HG03571 (cell line): ENCODE results near the gene DCAF17.

Experiments
- ATAC-seq: cut with Tn5 transposase; IDR thresholded peaks from one replicate; pipeline ENCODE4 v1.9.1; 2021; ENCODE audit not compliant: unreplicated experiment

The DCAF17 gene

GRCh38 chr2:171434013-171434989, at the start of gene DCAF17:
Gene DCAF17, plus strand, starts transcription at chr2:171434226. Its CDS starts 352 bp downstream, at chr2:171434578.
- ATAC-seq: peak; percentile 90

GRCh38 chr2:171386627-171387026, 47.4 kb upstream of the DCAF17 start:
- no peak for ATAC-seq

DNA sequence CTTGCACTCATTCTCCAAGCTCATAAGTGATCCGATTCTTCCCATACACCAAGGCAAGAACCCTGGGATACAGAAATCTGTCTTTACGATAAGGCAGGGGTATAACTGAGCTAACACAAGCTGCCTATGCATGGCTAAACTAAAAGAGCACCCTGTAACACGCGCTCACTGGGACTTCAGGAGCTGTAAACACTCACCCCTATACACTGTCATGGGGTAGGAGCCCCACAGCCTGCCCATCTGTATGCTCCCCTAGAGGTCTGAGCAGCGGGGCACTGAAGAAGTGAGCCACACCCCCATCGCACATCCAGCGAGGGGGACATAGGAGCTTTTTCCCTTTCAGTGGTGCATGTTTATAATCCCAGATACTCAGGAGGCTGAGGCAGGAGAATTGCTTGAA, 47.0 kb upstream of the DCAF17 start:
- no peak for ATAC-seq

DNA sequence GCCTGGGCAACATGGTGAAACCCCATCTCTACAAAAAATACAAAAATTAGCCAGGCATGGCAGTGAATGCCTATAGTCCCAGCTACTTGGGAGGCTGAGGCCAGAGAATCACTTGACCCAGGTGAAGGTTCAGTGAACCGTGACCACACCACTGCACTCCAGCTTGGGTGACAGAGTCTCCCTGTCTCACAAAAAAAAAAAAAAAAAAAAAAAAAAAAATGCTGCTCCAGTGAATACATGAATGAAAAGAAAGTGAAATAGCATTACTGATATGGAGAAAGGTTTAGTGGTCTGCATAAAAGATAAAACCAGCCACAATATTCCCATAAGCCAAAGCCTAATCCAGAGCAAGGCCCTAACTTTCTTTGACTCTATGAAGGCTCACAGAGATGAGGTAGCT, 44.7 kb upstream of the DCAF17 start:
- ATAC-seq: no peak

- ATAC-seq: no peak
Observed at GRCh38 chr2:171389780-171390179, 44.2 kb upstream of the DCAF17 start.

DNA sequence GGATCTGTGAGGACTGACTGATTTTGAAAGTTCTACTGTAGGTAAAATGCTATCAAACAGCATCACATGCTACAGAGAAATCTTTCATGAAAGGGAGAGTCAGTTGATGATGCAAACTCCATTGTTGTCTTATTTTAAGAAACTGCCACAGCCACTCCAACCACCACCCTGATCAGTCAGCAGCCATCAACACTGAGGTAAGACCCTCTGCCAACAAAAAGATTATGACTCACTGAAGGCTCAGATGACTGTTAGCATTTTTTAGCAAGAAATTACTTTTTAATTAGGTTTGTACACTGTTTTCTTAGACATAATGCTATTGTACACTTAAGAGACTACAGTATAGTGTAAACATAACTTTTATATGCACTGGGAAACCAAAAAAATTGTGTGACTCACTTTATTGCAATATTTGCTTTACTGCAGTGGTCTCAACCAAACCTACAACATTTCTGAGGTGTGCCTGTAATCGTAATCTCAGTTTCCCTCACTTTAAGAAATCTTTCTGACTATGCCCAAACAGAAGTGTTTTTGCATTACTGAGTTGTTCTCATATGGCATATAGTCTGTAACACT, 43.0 kb upstream of the DCAF17 start:
- no peak for ATAC-seq

- no peak for ATAC-seq
Observed at GRCh38 chr2:171391532-171391931, 42.5 kb upstream of the DCAF17 start.

DNA sequence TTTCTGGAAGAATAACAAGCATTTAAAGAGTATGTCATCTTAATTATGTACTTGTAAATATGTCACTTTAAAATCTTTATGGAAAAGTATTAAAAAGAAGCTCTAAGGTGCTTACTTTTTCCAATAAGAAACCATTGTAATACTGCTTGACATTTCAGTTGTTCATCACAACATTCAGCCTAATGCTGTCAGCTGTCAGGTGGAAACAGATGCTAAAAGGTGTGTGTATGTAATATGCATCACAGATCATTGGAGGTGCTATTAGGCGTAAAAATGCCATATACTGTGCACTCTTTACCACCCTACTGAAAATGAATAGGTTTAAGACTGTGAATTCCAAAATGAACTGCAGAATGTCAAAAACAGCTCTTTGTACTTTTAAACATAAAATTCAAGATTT, 40.5 kb upstream of the DCAF17 start:
- no peak for ATAC-seq

DNA sequence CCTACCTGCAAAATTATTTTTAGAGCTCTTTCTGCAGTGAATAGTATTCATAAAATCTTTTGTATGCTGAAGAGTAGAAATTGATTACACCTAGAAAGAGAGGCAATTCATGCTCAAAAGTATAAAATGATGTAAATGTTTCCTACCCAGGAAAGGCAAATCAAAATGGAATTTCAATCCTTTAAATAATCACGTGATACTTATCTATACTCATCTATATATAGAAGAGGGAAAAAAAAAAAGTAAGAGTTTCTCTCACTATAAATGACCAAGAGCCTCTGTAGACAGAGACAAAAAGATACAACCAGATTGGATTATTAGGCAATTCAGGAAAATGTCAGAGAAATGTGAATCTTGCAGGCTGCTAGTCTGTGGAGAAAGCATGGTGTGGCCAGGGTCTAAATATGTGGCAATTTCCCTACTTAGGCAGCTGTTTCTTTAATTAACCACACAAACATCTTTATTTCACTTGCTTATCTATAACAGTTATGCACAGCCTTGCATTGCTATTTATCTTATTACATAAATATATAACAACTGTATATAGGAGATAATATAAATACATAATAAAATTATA, 39.8 kb upstream of the DCAF17 start:
- ATAC-seq: no peak

- ATAC-seq: no peak
Observed at GRCh38 chr2:171399292-171399691, 34.7 kb upstream of the DCAF17 start.

GRCh38 chr2:171400395-171400794, 33.6 kb upstream of the DCAF17 start:
- ATAC-seq: no peak

DNA sequence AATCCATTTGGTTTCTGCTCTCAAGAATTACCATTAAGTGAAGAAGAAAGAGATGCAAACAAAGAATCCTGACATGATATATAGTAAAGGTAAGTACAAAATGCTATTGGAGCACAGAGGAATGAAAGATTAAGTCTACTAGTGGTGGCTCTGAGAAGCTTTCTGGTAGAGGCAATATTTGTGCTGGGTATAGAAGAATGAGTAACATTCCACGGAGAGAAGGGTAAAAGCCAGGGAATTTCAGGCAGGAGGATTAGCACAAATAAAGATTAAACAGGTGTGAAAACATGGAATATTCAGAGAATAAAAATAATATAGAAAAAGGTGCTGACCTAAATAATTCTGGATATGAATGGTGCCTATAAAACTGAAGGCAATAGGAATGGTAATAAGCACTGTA, 32.1 kb upstream of the DCAF17 start:
- no peak for ATAC-seq

DNA sequence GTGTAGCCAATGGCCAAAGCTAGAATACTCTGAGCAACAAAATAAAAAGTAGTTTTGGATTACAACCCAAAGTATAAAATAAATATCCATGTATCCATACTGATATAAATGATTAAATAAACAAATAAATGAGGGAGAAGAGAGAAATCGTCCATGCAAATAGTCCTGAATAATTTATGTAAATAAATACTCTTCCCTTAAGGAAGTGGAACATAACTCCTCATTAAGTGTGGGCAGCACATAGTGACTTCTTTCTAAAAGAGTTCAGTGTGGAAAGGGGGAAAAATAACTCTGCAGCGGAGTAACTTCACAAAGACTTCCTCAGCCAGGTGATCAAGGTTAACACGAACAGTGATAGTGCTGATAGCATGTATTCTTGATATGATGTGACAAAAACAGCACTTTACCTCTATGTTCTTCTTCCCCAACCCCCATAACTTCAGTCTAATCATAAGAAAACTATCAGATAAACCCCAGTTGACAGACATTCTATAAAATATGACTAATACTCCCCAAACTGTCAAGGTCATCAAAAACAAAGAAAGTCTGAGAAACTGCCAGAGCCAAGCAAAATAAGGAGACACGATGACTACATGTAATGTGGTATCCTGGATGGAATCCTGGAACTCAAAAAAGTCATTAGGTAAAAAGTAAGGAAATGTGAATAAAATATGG, 31.0 kb upstream of the DCAF17 start:
- no peak for ATAC-seq

DNA sequence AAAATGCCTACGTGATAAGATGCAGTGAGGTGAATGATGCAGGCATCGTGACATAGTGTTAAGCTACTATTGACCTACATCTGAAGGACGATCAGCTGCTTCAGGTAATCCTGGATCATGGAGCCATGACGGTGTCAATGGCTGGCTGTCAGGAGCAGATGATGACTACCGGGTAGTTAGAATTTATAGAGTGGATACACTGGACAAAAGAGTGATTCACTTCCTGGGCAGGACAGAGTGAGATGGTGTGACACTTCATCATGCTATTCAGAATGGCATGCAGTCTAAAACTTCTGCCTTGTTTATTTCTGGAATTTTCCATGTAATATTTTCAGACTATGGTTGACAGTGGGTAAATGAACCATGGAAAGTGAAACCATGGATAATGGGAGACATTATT, 29.8 kb upstream of the DCAF17 start:
- no peak for ATAC-seq

GRCh38 chr2:171404719-171405118, 29.3 kb upstream of the DCAF17 start:
- no peak for ATAC-seq

GRCh38 chr2:171405546-171405945, 28.5 kb upstream of the DCAF17 start:
- no peak for ATAC-seq

- ATAC-seq: peak; percentile 43
Observed at GRCh38 chr2:171406044-171406443, 28.0 kb upstream of the DCAF17 start.

- peak; percentile 63 for ATAC-seq
Observed at GRCh38 chr2:171407030-171407675, 26.9 kb upstream of the DCAF17 start.

DNA sequence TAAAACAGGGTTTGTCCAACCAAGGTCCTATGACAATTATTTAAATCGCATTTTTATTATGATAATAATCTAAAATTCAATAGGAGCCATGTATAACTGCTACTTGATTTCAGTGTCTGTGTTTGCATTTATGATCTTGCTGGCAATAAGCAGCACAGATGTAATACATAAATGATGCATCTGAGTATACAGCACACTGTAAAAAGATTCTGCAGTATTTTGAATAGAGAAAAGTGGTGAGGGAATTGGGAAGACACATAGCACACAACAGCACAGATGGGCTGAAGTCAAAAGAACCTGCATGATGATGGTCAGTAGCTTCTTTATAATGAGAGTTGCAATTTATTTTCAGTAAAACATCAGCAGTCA, 26.4 kb upstream of the DCAF17 start:
- no peak for ATAC-seq

- ATAC-seq: no peak
Observed at GRCh38 chr2:171409436-171409971, 24.5 kb upstream of the DCAF17 start.

DNA sequence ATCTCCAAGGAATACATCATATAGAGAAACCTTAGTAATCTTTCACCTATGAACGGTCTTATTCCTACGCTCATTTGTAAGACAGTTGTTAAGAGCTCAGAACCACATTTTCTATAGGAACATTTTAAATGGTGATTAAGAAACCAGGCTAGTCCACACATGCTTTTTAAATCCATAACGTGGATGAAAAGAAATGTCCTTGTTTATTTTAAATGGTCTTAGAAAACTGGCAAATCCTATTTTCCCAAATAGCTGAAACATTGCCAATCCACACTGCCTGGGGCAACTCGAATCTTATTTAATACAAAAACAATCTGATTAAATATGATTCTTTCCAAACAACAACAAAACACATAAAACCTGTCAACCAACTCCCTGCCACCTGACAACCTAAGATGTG, 23.9 kb upstream of the DCAF17 start:
- ATAC-seq: no peak
